Stimulated activated CD4-positive, alpha-beta T cell treated with anti-CD3 and anti-CD28 coated beads, Interleukin-1b, Interleukin-23, amount 100 ng/mL, for 24 hours (primary cell): ENCODE results near the gene AVPR2.

Source experiments
- DNase-seq, 4 experiments: peaks; one replicate each; pipeline ENCODE4 v3.0.0-alpha.2; 2020; ENCODE audit warnings: low read depth in 4 of 4, low spot score in 1 of 4

Gene AVPR2

GRCh38 chrX:153903991-153904957, at the start of gene AVPR2:
AVPR2 (plus strand) TSS chrX:153904673; CDS start chrX:153905146, 473 bp downstream.
- DNase-seq = no peak

GRCh38 chrX:153854702-153855101, 49.8 kb upstream of the AVPR2 start:
- no peak for DNase-seq

- no peak for DNase-seq
These were observed 47.0 kb upstream of the AVPR2 start for GRCh38 chrX:153857348-153857903.

- DNase-seq = no peak
These were observed 43.3 kb upstream of the AVPR2 start for GRCh38 chrX:153861151-153861550.

- DNase-seq = no peak
These were observed 42.7 kb upstream of the AVPR2 start for GRCh38 chrX:153861733-153862310.

- DNase-seq = no peak
These were observed 41.9 kb upstream of the AVPR2 start for GRCh38 chrX:153862369-153863250.

GRCh38 chrX:153863251-153863991, 41.1 kb upstream of the AVPR2 start:
- DNase-seq = no peak

- no peak for DNase-seq
These were observed 40.4 kb upstream of the AVPR2 start for GRCh38 chrX:153864101-153864500.

GRCh38 chrX:153864561-153865320, 39.7 kb upstream of the AVPR2 start:
- no peak for DNase-seq

GRCh38 chrX:153865321-153865580, 39.2 kb upstream of the AVPR2 start:
- no peak for DNase-seq

GRCh38 chrX:153865685-153866084, 38.8 kb upstream of the AVPR2 start:
- DNase-seq = no peak

- DNase-seq = no peak
These were observed 38.0 kb upstream of the AVPR2 start for GRCh38 chrX:153866302-153867019.

- no peak for DNase-seq
These were observed 37.3 kb upstream of the AVPR2 start for GRCh38 chrX:153867139-153867538.

GRCh38 chrX:153867671-153868070, 36.8 kb upstream of the AVPR2 start:
- DNase-seq = no peak

GRCh38 chrX:153868576-153869472, 35.6 kb upstream of the AVPR2 start:
- DNase-seq = no peak

GRCh38 chrX:153869473-153870287, 34.8 kb upstream of the AVPR2 start:
- no peak for DNase-seq

GRCh38 chrX:153870288-153870690, 34.2 kb upstream of the AVPR2 start:
- DNase-seq = no peak
